Neural cell (in vitro differentiated cells): ENCODE results near the gene PAN2. TPM values are rescaled to one million over a fixed set of nuclear protein-coding genes. Genes with fewer than 3 reads are reported as not detected.

Experiments used
- H2AFZ ChIP-seq: fragments of 200-600, 300-800 bp; sonication (generic), shearing (Covaris generic); 2 replicates; pipeline ENCODE4 v1.6.0; 2014; ENCODE audit warnings: low read depth, mild to moderate bottlenecking, antibody characterized with exemption, low read length, moderate library complexity
- H3F3A ChIP-seq: fragments of 200-600 bp; shearing (Covaris generic); 2 replicates; pipeline ENCODE4 v1.6.1; 2016; ENCODE audit warnings: mild to moderate bottlenecking, moderate library complexity, mixed read lengths, antibody characterized with exemption, low read length; ENCODE audit not compliant: insufficient read depth, poor library complexity, severe bottlenecking
- H3K27ac ChIP-seq: fragments of 200-600, 300-800 bp; sonication (generic), shearing (Covaris generic); 2 replicates; pipeline ENCODE4 v1.5.1; 2014; ENCODE audit warnings: mild to moderate bottlenecking, low read length, moderate library complexity
- H3K27me3 ChIP-seq: fragments of 300-800, 200-600 bp; sonication (generic), shearing (Covaris generic); 2 replicates; pipeline ENCODE4 v1.6.0; 2014; ENCODE audit warnings: mild to moderate bottlenecking, low read depth, low read length, moderate library complexity; ENCODE audit not compliant: insufficient read depth
- H3K36me3 ChIP-seq: fragments of 300-800, 200-600 bp; sonication (generic), shearing (Covaris generic); 2 replicates; pipeline ENCODE4 v1.5.1; 2014; ENCODE audit warnings: mild to moderate bottlenecking, antibody characterized with exemption, low read length, moderate library complexity; ENCODE audit not compliant: insufficient read depth
- H3K4me2 ChIP-seq: fragments of 300-800, 200-600 bp; sonication (generic), shearing (Covaris generic); 2 replicates; pipeline ENCODE4 v1.6.0; 2014; ENCODE audit warnings: mild to moderate bottlenecking, low read length
- H3K4me3 ChIP-seq: fragments of 300-800, 200-600 bp; sonication (generic), shearing (Covaris generic); 2 replicates; pipeline ENCODE4 v1.5.1; 2014; ENCODE audit warnings: mild to moderate bottlenecking, low read length, moderate library complexity
- H3K79me2 ChIP-seq: fragments of 200-600 bp; shearing (Covaris generic); replicated peaks from 2 replicates; pipeline ENCODE4 v1.6.0; 2014; ENCODE audit warnings: mild to moderate bottlenecking, low read length, moderate library complexity; ENCODE audit not compliant: insufficient read depth
- H3K9ac ChIP-seq: fragments of 300-800, 200-600 bp; sonication (generic), shearing (Covaris generic); 2 replicates; pipeline ENCODE4 v1.6.1; 2016; ENCODE audit warnings: mild to moderate bottlenecking, low read length, mixed read lengths
- H3K9me2 ChIP-seq: fragments of 200-600 bp; shearing (Covaris generic); 2 replicates; pipeline ENCODE4 v1.6.1; 2016; ENCODE audit warnings: mild to moderate bottlenecking, low read length, mixed read lengths; ENCODE audit not compliant: insufficient read depth
- H3K9me3 ChIP-seq: fragments of 200-600, 300-800 bp; sonication (generic), shearing (Covaris generic); 2 replicates; pipeline ENCODE4 v1.6.1; 2016; ENCODE audit warnings: mild to moderate bottlenecking, mixed run types, low read length, moderate library complexity, mixed read lengths
- H4K20me1 ChIP-seq: fragments of 200-600 bp; shearing (Covaris generic); 2 replicates; pipeline ENCODE4 v1.6.1; 2016; ENCODE audit warnings: mild to moderate bottlenecking, mixed run types; ENCODE audit not compliant: insufficient read depth
- EP300 ChIP-seq: fragments of 450-650 bp; conservative IDR thresholded peaks from 2 replicates; pipeline ENCODE4 v1.6.1; 2014; ENCODE audit warnings: antibody characterized with exemption, mild to moderate bottlenecking, moderate library complexity; ENCODE audit not compliant: poor library complexity, severe bottlenecking
- EZH2 ChIP-seq: fragments of 200-600, 300-800 bp; shearing (Covaris generic), sonication (generic); IDR thresholded peaks from 2 replicates; pipeline ENCODE4 v1.6.1; 2014; ENCODE audit warnings: antibody characterized with exemption, low read length, borderline replicate concordance, mild to moderate bottlenecking; ENCODE audit not compliant: insufficient read depth, poor library complexity, severe bottlenecking
- MXI1 ChIP-seq: fragments of 450-650 bp; conservative IDR thresholded peaks from 2 replicates; pipeline ENCODE4 v1.6.1; 2014; ENCODE audit warnings: antibody characterized with exemption, mild to moderate bottlenecking; ENCODE audit not compliant: poor library complexity, severe bottlenecking
- POLR2AphosphoS5 ChIP-seq: IDR thresholded peaks from 2 replicates; pipeline ENCODE4 v1.6.1; 2012
- RAD21 ChIP-seq: fragments of 450-650 bp; conservative IDR thresholded peaks from 2 replicates; pipeline ENCODE4 v1.6.1; 2014; ENCODE audit warnings: antibody characterized with exemption, mild to moderate bottlenecking, moderate library complexity
- SMC3 ChIP-seq: fragments of 450-650 bp; conservative IDR thresholded peaks from 2 replicates; pipeline ENCODE4 v1.6.1; 2014; ENCODE audit warnings: antibody characterized with exemption, mild to moderate bottlenecking, moderate library complexity; ENCODE audit not compliant: poor library complexity
- TAF1 ChIP-seq: IDR thresholded peaks from 2 replicates; pipeline ENCODE4 v1.6.1; 2012; ENCODE audit warnings: low read depth
- polyA plus RNA-seq: library from polyadenylated mRNA; depleted of rRNA; stranded (reverse); fragments of >200 nt; gene quantifications from 2 replicates; pipeline ENCODE4 v1.2.3, GENCODE V29; 2014
- TF ChIP-seq, protein P1 (sequence below): fragments of 450-650 bp; IDR thresholded peaks from 2 replicates; pipeline ENCODE4 v1.5.1; 2014; ENCODE audit warnings: antibody characterized with exemption, mild to moderate bottlenecking, moderate library complexity; ENCODE audit not compliant: poor library complexity, severe bottlenecking
- TF ChIP-seq, protein P2 (sequence below): IDR thresholded peaks from 2 replicates; pipeline ENCODE4 v1.6.1; 2012; ENCODE audit warnings: borderline replicate concordance

The PAN2 gene
- polyA plus RNA-seq, 1 donor from 2014 or later, result 63.0 TPM

DNA sequence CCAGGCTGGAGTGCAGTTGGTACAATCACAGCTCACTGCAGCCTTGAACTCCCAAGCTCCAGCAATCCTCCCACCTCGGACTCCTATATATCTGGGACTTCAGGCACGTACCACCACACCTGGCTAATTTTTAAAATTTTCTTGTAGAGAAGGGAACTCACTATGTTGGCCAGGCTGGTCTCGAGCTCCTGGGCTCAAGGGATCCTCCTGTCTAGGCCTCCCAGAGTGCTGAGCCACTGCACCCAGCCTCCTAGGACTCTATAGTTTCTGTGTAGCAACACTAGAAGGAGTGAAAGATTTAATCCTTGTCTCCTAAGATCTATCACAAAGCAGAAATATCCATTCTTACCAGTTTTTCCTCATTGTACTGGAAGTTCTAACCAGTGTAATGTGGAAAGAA is 33.1 kb upstream of the PAN2 start:
- TF ChIP-seq MXI1, result no peak
- TF ChIP-seq EP300, result no peak
- TF ChIP-seq, protein P1, sequence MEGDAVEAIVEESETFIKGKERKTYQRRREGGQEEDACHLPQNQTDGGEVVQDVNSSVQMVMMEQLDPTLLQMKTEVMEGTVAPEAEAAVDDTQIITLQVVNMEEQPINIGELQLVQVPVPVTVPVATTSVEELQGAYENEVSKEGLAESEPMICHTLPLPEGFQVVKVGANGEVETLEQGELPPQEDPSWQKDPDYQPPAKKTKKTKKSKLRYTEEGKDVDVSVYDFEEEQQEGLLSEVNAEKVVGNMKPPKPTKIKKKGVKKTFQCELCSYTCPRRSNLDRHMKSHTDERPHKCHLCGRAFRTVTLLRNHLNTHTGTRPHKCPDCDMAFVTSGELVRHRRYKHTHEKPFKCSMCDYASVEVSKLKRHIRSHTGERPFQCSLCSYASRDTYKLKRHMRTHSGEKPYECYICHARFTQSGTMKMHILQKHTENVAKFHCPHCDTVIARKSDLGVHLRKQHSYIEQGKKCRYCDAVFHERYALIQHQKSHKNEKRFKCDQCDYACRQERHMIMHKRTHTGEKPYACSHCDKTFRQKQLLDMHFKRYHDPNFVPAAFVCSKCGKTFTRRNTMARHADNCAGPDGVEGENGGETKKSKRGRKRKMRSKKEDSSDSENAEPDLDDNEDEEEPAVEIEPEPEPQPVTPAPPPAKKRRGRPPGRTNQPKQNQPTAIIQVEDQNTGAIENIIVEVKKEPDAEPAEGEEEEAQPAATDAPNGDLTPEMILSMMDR, result no peak
- TF ChIP-seq EZH2, result no peak
- TF ChIP-seq RAD21, result no peak
- TF ChIP-seq TAF1, result no peak
- TF ChIP-seq, protein P2, sequence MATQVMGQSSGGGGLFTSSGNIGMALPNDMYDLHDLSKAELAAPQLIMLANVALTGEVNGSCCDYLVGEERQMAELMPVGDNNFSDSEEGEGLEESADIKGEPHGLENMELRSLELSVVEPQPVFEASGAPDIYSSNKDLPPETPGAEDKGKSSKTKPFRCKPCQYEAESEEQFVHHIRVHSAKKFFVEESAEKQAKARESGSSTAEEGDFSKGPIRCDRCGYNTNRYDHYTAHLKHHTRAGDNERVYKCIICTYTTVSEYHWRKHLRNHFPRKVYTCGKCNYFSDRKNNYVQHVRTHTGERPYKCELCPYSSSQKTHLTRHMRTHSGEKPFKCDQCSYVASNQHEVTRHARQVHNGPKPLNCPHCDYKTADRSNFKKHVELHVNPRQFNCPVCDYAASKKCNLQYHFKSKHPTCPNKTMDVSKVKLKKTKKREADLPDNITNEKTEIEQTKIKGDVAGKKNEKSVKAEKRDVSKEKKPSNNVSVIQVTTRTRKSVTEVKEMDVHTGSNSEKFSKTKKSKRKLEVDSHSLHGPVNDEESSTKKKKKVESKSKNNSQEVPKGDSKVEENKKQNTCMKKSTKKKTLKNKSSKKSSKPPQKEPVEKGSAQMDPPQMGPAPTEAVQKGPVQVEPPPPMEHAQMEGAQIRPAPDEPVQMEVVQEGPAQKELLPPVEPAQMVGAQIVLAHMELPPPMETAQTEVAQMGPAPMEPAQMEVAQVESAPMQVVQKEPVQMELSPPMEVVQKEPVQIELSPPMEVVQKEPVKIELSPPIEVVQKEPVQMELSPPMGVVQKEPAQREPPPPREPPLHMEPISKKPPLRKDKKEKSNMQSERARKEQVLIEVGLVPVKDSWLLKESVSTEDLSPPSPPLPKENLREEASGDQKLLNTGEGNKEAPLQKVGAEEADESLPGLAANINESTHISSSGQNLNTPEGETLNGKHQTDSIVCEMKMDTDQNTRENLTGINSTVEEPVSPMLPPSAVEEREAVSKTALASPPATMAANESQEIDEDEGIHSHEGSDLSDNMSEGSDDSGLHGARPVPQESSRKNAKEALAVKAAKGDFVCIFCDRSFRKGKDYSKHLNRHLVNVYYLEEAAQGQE, result no peak
- TF ChIP-seq SMC3, result no peak
- no peak for TF ChIP-seq POLR2AphosphoS5
- Histone ChIP-seq H3K9me3 (no peaks in the 10 kb centered on the region), H3F3A (no peaks in the 10 kb centered on the region), H3K36me3 (no peaks in the 10 kb centered on the region), H3K27ac (no peak overlapping the region), H3K9me2 (no peaks in the 10 kb centered on the region), H3K27me3 (no peaks in the 10 kb centered on the region), H3K4me3 (no peak overlapping the region), H3K79me2 (no peaks in the 10 kb centered on the region), H2AFZ (no peak overlapping the region), H4K20me1 (no peaks in the 10 kb centered on the region), H3K9ac (no peak overlapping the region), H3K4me2 (no peak overlapping the region)

DNA sequence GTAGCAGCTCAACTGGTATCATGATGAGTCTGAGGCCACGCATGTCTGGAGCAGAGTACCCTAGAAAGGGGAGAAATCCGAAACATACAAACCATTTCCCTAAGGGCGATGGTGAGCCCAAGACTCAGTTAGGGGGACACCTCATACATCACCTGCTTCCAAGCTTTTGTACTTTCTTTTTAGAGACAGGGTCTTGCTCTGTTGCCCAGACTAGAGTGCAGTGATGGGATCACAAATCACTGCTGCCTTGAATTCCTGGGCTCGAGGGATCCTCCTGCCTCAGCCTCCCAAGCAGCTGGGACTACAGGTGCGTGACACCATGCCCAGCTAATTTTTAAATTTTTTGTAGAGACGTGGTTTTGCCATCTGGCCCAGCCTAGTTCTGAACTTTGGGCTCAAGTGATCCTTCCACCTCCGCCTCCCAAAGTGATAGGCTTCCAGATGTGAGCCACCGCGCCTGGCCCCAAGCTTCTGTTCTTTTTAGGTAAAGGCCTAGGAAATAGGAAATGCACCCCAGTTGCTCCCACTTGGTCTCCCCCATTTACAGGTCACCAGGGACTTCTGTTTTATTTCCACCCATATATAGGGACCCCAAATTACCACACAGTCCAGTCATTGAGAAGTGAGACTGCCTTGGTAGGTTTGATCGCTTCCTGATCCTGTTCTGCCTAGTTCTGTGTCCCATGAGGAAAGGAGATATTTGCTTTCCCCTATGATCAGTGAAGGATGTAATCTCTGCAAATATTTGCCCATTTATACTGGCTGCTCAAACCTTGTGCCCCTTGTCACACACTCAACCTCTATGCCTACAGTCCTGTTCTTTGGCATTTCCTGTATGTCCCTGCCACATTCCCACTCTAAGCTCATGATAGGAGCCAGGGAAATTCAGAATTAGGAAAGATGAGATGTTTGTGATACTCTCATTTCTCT is 28.6 kb upstream of the PAN2 start, which contains the start of gene APOF:
Gene APOF (minus strand): TSS at position 728 of the 930 bp plus-strand sequence. CDS start 112 bp downstream, at position 616.
- Histone ChIP-seq H3K9me3 (no peaks in the 10 kb centered on the region), H3F3A (no peaks in the 10 kb centered on the region), H3K4me3 (no peak within 1 kb of the TSS), H3K9me2 (no peaks in the 10 kb centered on the region), H3K36me3 (no peaks in the 10 kb centered on the region), H3K9ac (no peak within 1 kb of the TSS), H3K79me2 (no peaks in the 10 kb centered on the region), H3K27me3 (no peaks in the 10 kb centered on the region), H4K20me1 (no peaks in the 10 kb centered on the region), H3K27ac (no peak within 1 kb of the TSS), H3K4me2 (no peak within 1 kb of the TSS), H2AFZ (no peak within 1 kb of the TSS)
- no peak for TF ChIP-seq SMC3
- no peak for TF ChIP-seq EZH2
- TF ChIP-seq, protein P2, result no peak
- no peak for TF ChIP-seq EP300
- no peak for TF ChIP-seq POLR2AphosphoS5
- no peak for TF ChIP-seq RAD21
- no peak for TF ChIP-seq TAF1
- no peak for TF ChIP-seq MXI1
- TF ChIP-seq, protein P1, result no peak
